RWPE2 (cell line): ENCODE measurements around the gene FGFR2.

Experiments
- ATAC-seq: fragments of 200-7000 bp; cut with Tn5 transposase; 3 replicates; pipeline ENCODE4 v1.9.1; 2021; ENCODE audit warnings: low read depth
- DNase-seq: peaks from one replicate; pipeline ENCODE4 v3.0.0-alpha.2; 2020; ENCODE audit warnings: low spot score
- H3K27ac ChIP-seq: fragments of 450-650 bp; 2 replicates; pipeline ENCODE4 v1.5.1; 2017; ENCODE audit warnings: mild to moderate bottlenecking; ENCODE audit not compliant: poor library complexity, severe bottlenecking
- H3K27me3 ChIP-seq: fragments of 250-450 bp; sonication (Bioruptor Pico); 2 replicates; pipeline ENCODE4 v1.5.1; 2021; ENCODE audit warnings: mild to moderate bottlenecking, moderate library complexity; ENCODE audit not compliant: insufficient read depth, poor library complexity, severe bottlenecking
- H3K36me3 ChIP-seq: fragments of 250-450 bp; sonication (Bioruptor Pico); 2 replicates; pipeline ENCODE4 v1.5.1; 2020; ENCODE audit warnings: low read depth, mild to moderate bottlenecking, moderate library complexity
- H3K4me1 ChIP-seq: fragments of 250-450 bp; sonication (Bioruptor Pico); 2 replicates; pipeline ENCODE4 v1.5.1; 2021; ENCODE audit warnings: mild to moderate bottlenecking, moderate library complexity; ENCODE audit not compliant: insufficient read depth, poor library complexity, severe bottlenecking
- H3K4me3 ChIP-seq: fragments of 250-450 bp; sonication (Bioruptor Pico); 2 replicates; pipeline ENCODE4 v1.5.1; 2021; ENCODE audit warnings: mild to moderate bottlenecking, moderate library complexity; ENCODE audit not compliant: severe bottlenecking
- H3K9me3 ChIP-seq: fragments of 250-450 bp; sonication (Bioruptor Pico); 2 replicates; pipeline ENCODE4 v1.5.1; 2021; ENCODE audit warnings: mild to moderate bottlenecking, moderate library complexity; ENCODE audit not compliant: severe bottlenecking
- TF ChIP-seq, protein P1 (sequence below): fragments of 450-650 bp; IDR thresholded peaks from one replicate; pipeline ENCODE4 v1.5.1; 2017; ENCODE audit warnings: mild to moderate bottlenecking, moderate library complexity; ENCODE audit not compliant: poor library complexity, severe bottlenecking

The FGFR2 gene

DNA sequence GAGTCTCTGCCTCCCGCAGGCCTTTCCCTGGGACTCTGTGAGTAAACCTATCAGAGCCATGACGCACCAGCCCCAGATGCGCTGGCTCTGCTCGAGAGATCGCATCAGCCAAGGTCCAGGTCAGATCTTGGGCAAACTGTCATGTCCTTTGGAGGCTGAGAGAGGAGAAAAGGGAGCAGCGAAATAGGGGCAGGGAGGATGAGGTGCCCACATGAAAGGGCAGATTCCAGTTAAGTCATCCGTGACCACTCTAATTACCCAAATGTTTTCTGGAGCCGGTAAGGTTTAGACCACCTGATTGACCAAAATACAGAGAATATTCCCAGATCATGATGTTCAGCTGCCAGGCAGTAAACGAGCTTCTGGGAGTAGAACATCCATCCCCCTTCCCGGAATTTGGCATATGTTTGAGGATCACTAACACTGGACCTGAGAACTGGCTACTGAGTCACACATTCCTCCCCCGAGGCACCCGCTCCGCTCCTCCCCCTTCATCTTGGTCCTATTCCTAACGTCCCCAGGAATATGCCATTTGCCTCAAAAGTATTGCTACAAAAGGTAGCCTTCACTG, 88.0 kb downstream of the FGFR2 start:
- H3K9me3 ChIP-seq, result no peaks in the 10 kb centered on the region
- DNase-seq (no peak), ATAC-seq (no peak)
- H3K36me3 ChIP-seq, result no peaks in the 10 kb centered on the region
- H3K4me3 ChIP-seq, result no peak overlapping the region
- no peak overlapping the region for H3K27ac ChIP-seq
- TF ChIP-seq, protein P1, sequence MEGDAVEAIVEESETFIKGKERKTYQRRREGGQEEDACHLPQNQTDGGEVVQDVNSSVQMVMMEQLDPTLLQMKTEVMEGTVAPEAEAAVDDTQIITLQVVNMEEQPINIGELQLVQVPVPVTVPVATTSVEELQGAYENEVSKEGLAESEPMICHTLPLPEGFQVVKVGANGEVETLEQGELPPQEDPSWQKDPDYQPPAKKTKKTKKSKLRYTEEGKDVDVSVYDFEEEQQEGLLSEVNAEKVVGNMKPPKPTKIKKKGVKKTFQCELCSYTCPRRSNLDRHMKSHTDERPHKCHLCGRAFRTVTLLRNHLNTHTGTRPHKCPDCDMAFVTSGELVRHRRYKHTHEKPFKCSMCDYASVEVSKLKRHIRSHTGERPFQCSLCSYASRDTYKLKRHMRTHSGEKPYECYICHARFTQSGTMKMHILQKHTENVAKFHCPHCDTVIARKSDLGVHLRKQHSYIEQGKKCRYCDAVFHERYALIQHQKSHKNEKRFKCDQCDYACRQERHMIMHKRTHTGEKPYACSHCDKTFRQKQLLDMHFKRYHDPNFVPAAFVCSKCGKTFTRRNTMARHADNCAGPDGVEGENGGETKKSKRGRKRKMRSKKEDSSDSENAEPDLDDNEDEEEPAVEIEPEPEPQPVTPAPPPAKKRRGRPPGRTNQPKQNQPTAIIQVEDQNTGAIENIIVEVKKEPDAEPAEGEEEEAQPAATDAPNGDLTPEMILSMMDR, result no peak
- no peaks in the 10 kb centered on the region for H3K4me1 ChIP-seq
- no peaks in the 10 kb centered on the region for H3K27me3 ChIP-seq

DNA sequence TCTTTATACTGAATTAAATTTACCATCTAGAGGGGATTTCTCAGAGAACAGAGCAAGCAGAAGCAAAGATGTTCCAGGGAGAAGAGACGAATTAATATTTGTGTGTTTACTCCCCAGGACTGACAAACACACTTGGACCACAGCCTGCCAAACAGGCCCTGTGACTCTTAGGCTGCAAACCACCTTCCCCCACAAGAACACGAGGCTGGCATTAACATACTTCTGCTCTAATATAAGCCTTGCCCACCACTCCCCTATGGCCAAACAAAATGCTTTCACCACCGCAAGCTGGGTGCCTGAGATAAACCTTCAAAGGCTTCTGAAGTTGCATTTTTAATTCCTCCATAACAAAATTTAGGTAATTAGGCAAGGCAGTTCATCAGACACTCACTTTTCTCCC, 88.4 kb downstream of the FGFR2 start:
- no peaks in the 10 kb centered on the region for H3K4me1 ChIP-seq
- no peaks in the 10 kb centered on the region for H3K36me3 ChIP-seq
- TF ChIP-seq, protein P1, result no peak
- ATAC-seq (no peak), DNase-seq (no peak)
- H3K27me3 ChIP-seq, result no peaks in the 10 kb centered on the region
- H3K27ac ChIP-seq, result no peak overlapping the region
- H3K4me3 ChIP-seq, result no peak overlapping the region
- H3K9me3 ChIP-seq, result no peaks in the 10 kb centered on the region

DNA sequence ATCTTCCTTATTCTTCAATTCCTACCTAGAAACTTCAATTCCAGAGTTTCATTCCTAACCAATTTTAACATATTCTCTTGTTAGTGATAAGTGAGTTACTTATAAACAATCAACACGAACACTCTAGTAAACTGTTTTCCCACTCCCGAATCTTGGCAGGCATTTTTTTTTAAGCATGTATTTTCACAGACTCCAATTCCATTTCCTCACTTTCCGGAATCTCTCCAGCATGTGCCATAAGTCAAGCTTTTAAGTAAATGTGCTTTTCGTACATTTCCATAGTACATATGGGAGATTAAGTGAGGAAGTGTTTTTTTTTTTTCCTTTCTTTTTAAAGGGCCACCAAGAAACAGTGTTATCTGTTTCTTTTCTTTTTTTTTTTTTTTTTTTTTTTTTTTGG, 89.1 kb downstream of the FGFR2 start:
- Histone ChIP-seq H3K36me3 (no peaks in the 10 kb centered on the region), H3K9me3 (no peaks in the 10 kb centered on the region)

DNA sequence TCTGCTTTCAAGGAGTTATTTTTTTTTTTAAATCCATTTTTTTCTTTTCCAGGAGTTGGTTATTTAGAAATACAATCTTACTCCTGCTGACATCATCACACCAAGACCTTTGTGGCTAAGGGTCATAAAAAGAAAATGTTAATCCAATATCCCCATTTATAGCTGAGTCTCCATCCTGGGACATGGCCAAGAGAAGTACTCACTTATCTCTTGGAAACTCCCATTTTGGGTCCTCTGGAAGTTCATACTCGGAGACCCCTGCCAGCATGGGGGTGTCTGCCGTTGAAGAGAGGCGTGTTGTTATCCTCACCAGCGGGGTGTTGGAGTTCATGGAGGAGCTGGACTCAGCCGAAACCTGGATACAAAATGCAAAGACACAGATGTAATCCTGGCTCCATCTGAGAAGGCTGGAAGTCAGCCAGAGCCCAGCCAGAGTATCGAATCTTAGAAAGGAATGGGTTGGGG, 94.6 kb downstream of the FGFR2 start:
- no peaks in the 10 kb centered on the region for H3K9me3 ChIP-seq
- ATAC-seq, result no peak
- no peaks in the 10 kb centered on the region for H3K36me3 ChIP-seq
- no peak overlapping the region for H3K27ac ChIP-seq
- H3K4me1 ChIP-seq, result no peaks in the 10 kb centered on the region
- TF ChIP-seq, protein P1, result no peak
- DNase-seq, result no peak
- no peaks in the 10 kb centered on the region for H3K27me3 ChIP-seq
- no peak overlapping the region for H3K4me3 ChIP-seq

More for the DNA sequence above, 89.1 kb downstream of the FGFR2 start:
- TF ChIP-seq, protein P1, result no peak
- no peaks in the 10 kb centered on the region for H3K27me3 ChIP-seq
- H3K4me3 ChIP-seq, result no peak overlapping the region
- H3K27ac ChIP-seq, result no peak overlapping the region
- ATAC-seq (no peak), DNase-seq (no peak)
- no peaks in the 10 kb centered on the region for H3K4me1 ChIP-seq

DNA sequence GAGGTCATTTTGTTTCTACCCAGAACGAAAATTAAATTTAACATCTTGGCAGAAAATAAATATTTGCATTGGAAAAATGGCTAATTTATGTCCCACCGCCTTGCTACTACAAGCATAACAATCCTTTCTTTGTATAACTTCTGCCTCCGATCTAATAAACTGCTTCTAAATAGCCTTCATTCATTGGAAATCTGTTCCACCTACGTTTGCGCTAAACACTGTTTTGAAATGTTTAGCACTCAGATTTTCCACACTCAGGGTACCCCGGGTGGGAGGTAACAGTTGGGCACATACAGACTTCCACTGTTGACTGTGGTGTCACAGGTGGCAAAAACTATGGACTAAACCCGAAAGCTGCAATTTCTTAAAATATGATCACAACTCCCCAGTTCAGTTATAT, 96.4 kb downstream of the FGFR2 start:
- no peaks in the 10 kb centered on the region for H3K36me3 ChIP-seq
- H3K4me3 ChIP-seq, result no peak overlapping the region
- H3K9me3 ChIP-seq, result no peaks in the 10 kb centered on the region
- DNase-seq, result no peak
- TF ChIP-seq, protein P1, result no peak
- no peaks in the 10 kb centered on the region for H3K27me3 ChIP-seq
- H3K27ac ChIP-seq, result no peak overlapping the region
- no peak for ATAC-seq
- H3K4me1 ChIP-seq, result no peaks in the 10 kb centered on the region
